K562 (cell line): ENCODE data around the gene GMEB2. TPM values are rescaled to one million over a fixed set of nuclear protein-coding genes. Genes with fewer than 3 reads are reported as not detected.

Experiments used
- ESRRA ChIP-seq: fragments of 450-650 bp; IDR thresholded peaks from 2 replicates; pipeline ENCODE4 v1.6.1; 2014; ENCODE audit warnings: low read depth, mild to moderate bottlenecking, moderate library complexity, borderline replicate concordance
- HNRNPUL1 ChIP-seq: fragments of 200-400 bp; formaldehyde crosslinking; IDR thresholded peaks from 2 replicates; pipeline ENCODE4 v1.6.1; 2017; ENCODE audit warnings: low read length
- LCOR ChIP-seq: sonication (generic); formaldehyde crosslinking; IDR thresholded peaks from 2 replicates; pipeline ENCODE4 v1.8.0; 2022; ENCODE audit warnings: mild to moderate bottlenecking, missing genetic modification reagents
- MBD1 ChIP-seq: fragments of 250-450 bp; sonication (Bioruptor Pico); IDR thresholded peaks from 2 replicates; pipeline ENCODE4 v1.8.0; 2022; ENCODE audit warnings: inconsistent platforms
- MBD2 ChIP-seq: sonication (generic); IDR thresholded peaks from 2 replicates; pipeline ENCODE4 v1.6.1; 2016; ENCODE audit warnings: low read depth, borderline replicate concordance
- MECOM ChIP-seq: fragments of 250-450 bp; sonication (Bioruptor Pico); IDR thresholded peaks from 2 replicates; pipeline ENCODE4 v1.8.0; 2022; ENCODE audit warnings: inconsistent platforms
- MED1 ChIP-seq: sonication (generic); formaldehyde crosslinking; IDR thresholded peaks from 2 replicates; pipeline ENCODE4 v1.8.1; 2023; ENCODE audit warnings: missing genetic modification reagents, borderline replicate concordance
- MTF1 ChIP-seq: fragments of 250-450 bp; sonication (Bioruptor Pico); IDR thresholded peaks from 2 replicates; pipeline ENCODE4 v1.9.0; 2021; ENCODE audit warnings: moderate library complexity, mild to moderate bottlenecking, inconsistent platforms, borderline replicate concordance
- RBM39 ChIP-seq: fragments of 200-400 bp; formaldehyde crosslinking; optimal IDR thresholded peaks from 2 replicates; pipeline ENCODE3; 2018; ENCODE audit warnings: low read depth, low read length
- SOX6 ChIP-seq: fragments of 450-650 bp; IDR thresholded peaks from 2 replicates; pipeline ENCODE4 v1.6.1; 2014; ENCODE audit warnings: mild to moderate bottlenecking
- WHSC1 ChIP-seq: IDR thresholded peaks from one replicate; pipeline ENCODE4 v1.6.1; 2012; ENCODE audit warnings: low read length, control low read depth, inconsistent platforms
- ZBTB11 ChIP-seq, 3 experiments: fragments of 200-800 bp in 1 of 3; fragments of 250-450 bp in 1 of 3; fragments of 450-650 bp in 1 of 3; sonication (Bioruptor Pico) in 1 of 3; sonication (Bioruptor generic) in 1 of 3; formaldehyde crosslinking in 1 of 3; IDR thresholded peaks; 2 replicates each; pipeline versions ENCODE4 v1.6.1 to v1.8.0; 2016 to 2022; ENCODE audit warnings: mild to moderate bottlenecking in 2 of 3, missing genetic modification characterization in 2 of 3, missing compliant biosample characterization in 1 of 3, moderate library complexity in 1 of 3
- ZBTB8A ChIP-seq: fragments of 450-650 bp; IDR thresholded peaks from 2 replicates; pipeline ENCODE4 v1.6.1; 2018; ENCODE audit warnings: mild to moderate bottlenecking, moderate library complexity; ENCODE audit not compliant: partially characterized antibody
- ZNF384 ChIP-seq: IDR thresholded peaks from 2 replicates; pipeline ENCODE4 v1.6.1; 2012; ENCODE audit warnings: low read depth, low read length, improper control_type of control experiment
- polyA plus RNA-seq, 8 experiments: library from polyadenylated mRNA; depleted of rRNA in 4 of 8; stranded (reverse) in 5 of 8; unstranded in 3 of 8; fragments of >200 nt; fragmentation: Nextera tagmentation in 2 of 8; fragmentation: Illumina TruSeq in 1 of 8; extraction: Ambion mirVana in 2 of 8; extraction: Trizol in 1 of 8; gene quantifications; 2 replicates each; pipeline versions ENCODE4 v1.2.1 to v1.2.3, GENCODE V29; 2011 to 2014; ENCODE audit warnings: inconsistent platforms in 1 of 8, missing spikeins in 1 of 8
- total RNA-seq, 7 experiments: library from RNA; depleted of rRNA in 6 of 7; stranded (reverse); fragments of >200 nt in 6 of 7; fragmentation: Illumina TruSeq in 2 of 7; extraction: Trizol in 2 of 7; gene quantifications; 2 replicates each; pipeline versions ENCODE4 v1.2.1 to v1.2.3, GENCODE V29; 2011 to 2021; ENCODE audit warnings: low replicate concordance in 1 of 7
- TF ChIP-seq, protein P1 (sequence below): sonication (generic); formaldehyde crosslinking; IDR thresholded peaks from 2 replicates; pipeline ENCODE4 v1.8.0; 2023; ENCODE audit warnings: missing genetic modification reagents, mild to moderate bottlenecking, borderline replicate concordance
- TF ChIP-seq, protein P2 (sequence below): fragments of 250-450 bp; sonication (Bioruptor Pico); IDR thresholded peaks from 2 replicates; pipeline ENCODE4 v1.8.0; 2022; ENCODE audit warnings: moderate library complexity, mild to moderate bottlenecking, inconsistent platforms

GMEB2 gene
- total and polyA plus RNA-seq, 9 of the 15 experiments (the other 6 are each of a cell fraction or from before 2014, with no cell fraction given), result 0.03 to 13.9 (median 6.3) TPM

GRCh38 chr20:63628246-63628975 is 1.5 kb upstream of the GMEB2 start (continued):
- TF ChIP-seq ZBTB11 (CRISPR knock-in tag; IDR thresholded peaks at IDR 0.05) (peak; percentile 93 to 99 (median 98)), ZNF384 (peak; percentile 56), SOX6 (peak; percentile 72; the same call in 1 of the 2 replicates), RBM39 (peak; percentile 87), MECOM (CRISPR knock-in tag) (no peak), LCOR (CRISPR knock-in tag) (peak; percentile 83), MTF1 (no peak), ZBTB8A (no peak), MBD2 (no peak), MED1 (CRISPR knock-in tag) (no peak), ESRRA (peak; percentile 43; the same call in 1 of the 2 replicates), HNRNPUL1 (peak; percentile 39; the same call in 1 of the 2 replicates), MBD1 (CRISPR knock-in tag) (no peak), WHSC1 (no peak)
- TF ChIP-seq, protein P1, sequence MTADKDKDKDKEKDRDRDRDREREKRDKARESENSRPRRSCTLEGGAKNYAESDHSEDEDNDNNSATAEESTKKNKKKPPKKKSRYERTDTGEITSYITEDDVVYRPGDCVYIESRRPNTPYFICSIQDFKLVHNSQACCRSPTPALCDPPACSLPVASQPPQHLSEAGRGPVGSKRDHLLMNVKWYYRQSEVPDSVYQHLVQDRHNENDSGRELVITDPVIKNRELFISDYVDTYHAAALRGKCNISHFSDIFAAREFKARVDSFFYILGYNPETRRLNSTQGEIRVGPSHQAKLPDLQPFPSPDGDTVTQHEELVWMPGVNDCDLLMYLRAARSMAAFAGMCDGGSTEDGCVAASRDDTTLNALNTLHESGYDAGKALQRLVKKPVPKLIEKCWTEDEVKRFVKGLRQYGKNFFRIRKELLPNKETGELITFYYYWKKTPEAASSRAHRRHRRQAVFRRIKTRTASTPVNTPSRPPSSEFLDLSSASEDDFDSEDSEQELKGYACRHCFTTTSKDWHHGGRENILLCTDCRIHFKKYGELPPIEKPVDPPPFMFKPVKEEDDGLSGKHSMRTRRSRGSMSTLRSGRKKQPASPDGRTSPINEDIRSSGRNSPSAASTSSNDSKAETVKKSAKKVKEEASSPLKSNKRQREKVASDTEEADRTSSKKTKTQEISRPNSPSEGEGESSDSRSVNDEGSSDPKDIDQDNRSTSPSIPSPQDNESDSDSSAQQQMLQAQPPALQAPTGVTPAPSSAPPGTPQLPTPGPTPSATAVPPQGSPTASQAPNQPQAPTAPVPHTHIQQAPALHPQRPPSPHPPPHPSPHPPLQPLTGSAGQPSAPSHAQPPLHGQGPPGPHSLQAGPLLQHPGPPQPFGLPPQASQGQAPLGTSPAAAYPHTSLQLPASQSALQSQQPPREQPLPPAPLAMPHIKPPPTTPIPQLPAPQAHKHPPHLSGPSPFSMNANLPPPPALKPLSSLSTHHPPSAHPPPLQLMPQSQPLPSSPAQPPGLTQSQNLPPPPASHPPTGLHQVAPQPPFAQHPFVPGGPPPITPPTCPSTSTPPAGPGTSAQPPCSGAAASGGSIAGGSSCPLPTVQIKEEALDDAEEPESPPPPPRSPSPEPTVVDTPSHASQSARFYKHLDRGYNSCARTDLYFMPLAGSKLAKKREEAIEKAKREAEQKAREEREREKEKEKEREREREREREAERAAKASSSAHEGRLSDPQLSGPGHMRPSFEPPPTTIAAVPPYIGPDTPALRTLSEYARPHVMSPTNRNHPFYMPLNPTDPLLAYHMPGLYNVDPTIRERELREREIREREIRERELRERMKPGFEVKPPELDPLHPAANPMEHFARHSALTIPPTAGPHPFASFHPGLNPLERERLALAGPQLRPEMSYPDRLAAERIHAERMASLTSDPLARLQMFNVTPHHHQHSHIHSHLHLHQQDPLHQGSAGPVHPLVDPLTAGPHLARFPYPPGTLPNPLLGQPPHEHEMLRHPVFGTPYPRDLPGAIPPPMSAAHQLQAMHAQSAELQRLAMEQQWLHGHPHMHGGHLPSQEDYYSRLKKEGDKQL, result no peak
- TF ChIP-seq, protein P2, sequence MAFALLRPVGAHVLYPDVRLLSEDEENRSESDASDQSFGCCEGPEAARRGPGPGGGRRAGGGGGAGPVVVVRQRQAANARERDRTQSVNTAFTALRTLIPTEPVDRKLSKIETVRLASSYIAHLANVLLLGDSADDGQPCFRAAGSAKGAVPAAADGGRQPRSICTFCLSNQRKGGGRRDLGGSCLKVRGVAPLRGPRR, result no peak
